ENCODE data around the gene GOLGA1. TPM values are rescaled to one million over a fixed set of nuclear protein-coding genes. Genes with fewer than 3 reads are reported as not detected.

The GOLGA1 gene
- total and polyA plus RNA-seq, 9 of the 15 experiments (the other 6 are each of a cell fraction or from before 2014, with no cell fraction given): 2.9 to 15.9 (median 8.5) TPM

DNA sequence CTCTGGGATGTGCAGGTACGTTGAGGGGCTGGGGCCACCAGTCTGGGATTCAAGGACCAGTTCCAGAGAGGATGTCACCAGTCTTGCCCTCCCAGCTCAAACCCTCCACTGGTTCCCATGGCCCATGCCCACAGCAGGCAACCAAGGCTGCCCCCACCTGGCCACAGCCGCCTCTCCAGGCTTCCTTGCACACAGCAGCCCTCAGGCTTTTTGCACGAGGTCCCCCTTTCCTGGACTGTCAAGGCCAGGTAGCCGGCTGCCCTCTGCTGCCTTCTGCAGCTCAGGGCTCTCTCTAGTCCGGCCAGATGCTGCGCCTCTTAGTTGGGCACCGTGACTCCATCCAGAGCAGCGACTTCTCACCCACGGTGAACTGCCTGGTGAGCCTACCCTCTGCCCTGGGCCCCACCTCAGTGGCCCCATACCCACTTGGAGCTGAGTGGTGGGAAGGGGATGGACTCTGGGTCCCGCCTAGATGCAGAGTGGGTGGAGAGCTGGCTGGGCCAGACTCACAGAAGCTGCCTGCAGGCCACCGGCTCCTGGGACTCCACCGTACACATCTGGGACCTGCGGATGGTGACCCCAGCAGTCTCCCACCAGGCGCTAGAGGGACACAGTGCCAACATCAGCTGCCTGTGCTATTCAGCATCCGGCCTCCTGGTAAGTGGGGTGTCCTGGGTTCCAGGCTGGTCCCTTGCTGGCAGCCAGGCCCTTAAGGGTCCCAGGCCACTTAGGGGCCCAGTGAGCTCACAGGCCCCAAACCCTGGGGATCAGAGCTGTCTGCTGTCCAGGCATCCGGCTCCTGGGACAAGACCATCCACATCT lies 84.7 kb downstream of the GOLGA1 start (continued):
- no peak for TF ChIP-seq ZFP36 (IDR thresholded peaks at IDR 0.05; ENCODE audit: low read depth, low read length, partially characterized antibody)
- peak; percentile 26; the same call in 1 of the 2 replicates for TF ChIP-seq CHD2 (IDR thresholded peaks at IDR 0.05; ENCODE audit: low read depth, low read length)
- TF ChIP-seq MCM7 (IDR thresholded peaks at IDR 0.05): no peak
- TF ChIP-seq, protein P1, sequence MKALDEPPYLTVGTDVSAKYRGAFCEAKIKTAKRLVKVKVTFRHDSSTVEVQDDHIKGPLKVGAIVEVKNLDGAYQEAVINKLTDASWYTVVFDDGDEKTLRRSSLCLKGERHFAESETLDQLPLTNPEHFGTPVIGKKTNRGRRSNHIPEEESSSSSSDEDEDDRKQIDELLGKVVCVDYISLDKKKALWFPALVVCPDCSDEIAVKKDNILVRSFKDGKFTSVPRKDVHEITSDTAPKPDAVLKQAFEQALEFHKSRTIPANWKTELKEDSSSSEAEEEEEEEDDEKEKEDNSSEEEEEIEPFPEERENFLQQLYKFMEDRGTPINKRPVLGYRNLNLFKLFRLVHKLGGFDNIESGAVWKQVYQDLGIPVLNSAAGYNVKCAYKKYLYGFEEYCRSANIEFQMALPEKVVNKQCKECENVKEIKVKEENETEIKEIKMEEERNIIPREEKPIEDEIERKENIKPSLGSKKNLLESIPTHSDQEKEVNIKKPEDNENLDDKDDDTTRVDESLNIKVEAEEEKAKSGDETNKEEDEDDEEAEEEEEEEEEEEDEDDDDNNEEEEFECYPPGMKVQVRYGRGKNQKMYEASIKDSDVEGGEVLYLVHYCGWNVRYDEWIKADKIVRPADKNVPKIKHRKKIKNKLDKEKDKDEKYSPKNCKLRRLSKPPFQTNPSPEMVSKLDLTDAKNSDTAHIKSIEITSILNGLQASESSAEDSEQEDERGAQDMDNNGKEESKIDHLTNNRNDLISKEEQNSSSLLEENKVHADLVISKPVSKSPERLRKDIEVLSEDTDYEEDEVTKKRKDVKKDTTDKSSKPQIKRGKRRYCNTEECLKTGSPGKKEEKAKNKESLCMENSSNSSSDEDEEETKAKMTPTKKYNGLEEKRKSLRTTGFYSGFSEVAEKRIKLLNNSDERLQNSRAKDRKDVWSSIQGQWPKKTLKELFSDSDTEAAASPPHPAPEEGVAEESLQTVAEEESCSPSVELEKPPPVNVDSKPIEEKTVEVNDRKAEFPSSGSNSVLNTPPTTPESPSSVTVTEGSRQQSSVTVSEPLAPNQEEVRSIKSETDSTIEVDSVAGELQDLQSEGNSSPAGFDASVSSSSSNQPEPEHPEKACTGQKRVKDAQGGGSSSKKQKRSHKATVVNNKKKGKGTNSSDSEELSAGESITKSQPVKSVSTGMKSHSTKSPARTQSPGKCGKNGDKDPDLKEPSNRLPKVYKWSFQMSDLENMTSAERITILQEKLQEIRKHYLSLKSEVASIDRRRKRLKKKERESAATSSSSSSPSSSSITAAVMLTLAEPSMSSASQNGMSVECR (CRISPR knock-in tag; IDR thresholded peaks at IDR 0.05): no peak
- TF ChIP-seq, protein P2, sequence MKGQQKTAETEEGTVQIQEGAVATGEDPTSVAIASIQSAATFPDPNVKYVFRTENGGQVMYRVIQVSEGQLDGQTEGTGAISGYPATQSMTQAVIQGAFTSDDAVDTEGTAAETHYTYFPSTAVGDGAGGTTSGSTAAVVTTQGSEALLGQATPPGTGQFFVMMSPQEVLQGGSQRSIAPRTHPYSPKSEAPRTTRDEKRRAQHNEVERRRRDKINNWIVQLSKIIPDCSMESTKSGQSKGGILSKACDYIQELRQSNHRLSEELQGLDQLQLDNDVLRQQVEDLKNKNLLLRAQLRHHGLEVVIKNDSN (CRISPR knock-in tag; IDR thresholded peaks at IDR 0.05): no peak; the same call in 1 of the 2 replicates
- no peak for TF ChIP-seq ZNF146 (CRISPR knock-in tag; IDR thresholded peaks at IDR 0.05; ENCODE audit: unreplicated experiment)
- no peak for TF ChIP-seq TEAD2 (tag; IDR thresholded peaks at IDR 0.05)
- TF ChIP-seq HNRNPL (IDR thresholded peaks at IDR 0.05; ENCODE audit: low read depth, low read length): no peak
- TF ChIP-seq ZC3H11A (IDR thresholded peaks at IDR 0.05; ENCODE audit: low read depth, low read length): no peak
- no peak for TF ChIP-seq ZNF830 (CRISPR knock-in tag; IDR thresholded peaks at IDR 0.05)
- TF ChIP-seq GATA2 (CRISPR knock-in tag; IDR thresholded peaks at IDR 0.05): no peak
- TF ChIP-seq MAFK (IDR thresholded peaks at IDR 0.05; ENCODE audit: low read length): no peak
- no peak for TF ChIP-seq ADNP (tag; IDR thresholded peaks at IDR 0.05)
- TF ChIP-seq, protein P3, sequence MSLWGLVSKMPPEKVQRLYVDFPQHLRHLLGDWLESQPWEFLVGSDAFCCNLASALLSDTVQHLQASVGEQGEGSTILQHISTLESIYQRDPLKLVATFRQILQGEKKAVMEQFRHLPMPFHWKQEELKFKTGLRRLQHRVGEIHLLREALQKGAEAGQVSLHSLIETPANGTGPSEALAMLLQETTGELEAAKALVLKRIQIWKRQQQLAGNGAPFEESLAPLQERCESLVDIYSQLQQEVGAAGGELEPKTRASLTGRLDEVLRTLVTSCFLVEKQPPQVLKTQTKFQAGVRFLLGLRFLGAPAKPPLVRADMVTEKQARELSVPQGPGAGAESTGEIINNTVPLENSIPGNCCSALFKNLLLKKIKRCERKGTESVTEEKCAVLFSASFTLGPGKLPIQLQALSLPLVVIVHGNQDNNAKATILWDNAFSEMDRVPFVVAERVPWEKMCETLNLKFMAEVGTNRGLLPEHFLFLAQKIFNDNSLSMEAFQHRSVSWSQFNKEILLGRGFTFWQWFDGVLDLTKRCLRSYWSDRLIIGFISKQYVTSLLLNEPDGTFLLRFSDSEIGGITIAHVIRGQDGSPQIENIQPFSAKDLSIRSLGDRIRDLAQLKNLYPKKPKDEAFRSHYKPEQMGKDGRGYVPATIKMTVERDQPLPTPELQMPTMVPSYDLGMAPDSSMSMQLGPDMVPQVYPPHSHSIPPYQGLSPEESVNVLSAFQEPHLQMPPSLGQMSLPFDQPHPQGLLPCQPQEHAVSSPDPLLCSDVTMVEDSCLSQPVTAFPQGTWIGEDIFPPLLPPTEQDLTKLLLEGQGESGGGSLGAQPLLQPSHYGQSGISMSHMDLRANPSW (CRISPR knock-in tag; IDR thresholded peaks at IDR 0.05): no peak
- no peak for TF ChIP-seq ZSCAN29 (IDR thresholded peaks at IDR 0.05)
- TF ChIP-seq ZNF134 (CRISPR knock-in tag; conservative IDR thresholded peaks at IDR 0.05): no peak
- TF ChIP-seq, protein P4, sequence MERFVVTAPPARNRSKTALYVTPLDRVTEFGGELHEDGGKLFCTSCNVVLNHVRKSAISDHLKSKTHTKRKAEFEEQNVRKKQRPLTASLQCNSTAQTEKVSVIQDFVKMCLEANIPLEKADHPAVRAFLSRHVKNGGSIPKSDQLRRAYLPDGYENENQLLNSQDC (CRISPR knock-in tag; IDR thresholded peaks at IDR 0.05): no peak
- TF ChIP-seq MYNN (IDR thresholded peaks at IDR 0.05): no peak; the same call in 1 of the 2 replicates
- no peak for TF ChIP-seq MYNN (CRISPR knock-in tag; IDR thresholded peaks at IDR 0.05)
- TF ChIP-seq SREBF2 (CRISPR knock-in tag; IDR thresholded peaks at IDR 0.05): no peak
- TF ChIP-seq, protein P5, sequence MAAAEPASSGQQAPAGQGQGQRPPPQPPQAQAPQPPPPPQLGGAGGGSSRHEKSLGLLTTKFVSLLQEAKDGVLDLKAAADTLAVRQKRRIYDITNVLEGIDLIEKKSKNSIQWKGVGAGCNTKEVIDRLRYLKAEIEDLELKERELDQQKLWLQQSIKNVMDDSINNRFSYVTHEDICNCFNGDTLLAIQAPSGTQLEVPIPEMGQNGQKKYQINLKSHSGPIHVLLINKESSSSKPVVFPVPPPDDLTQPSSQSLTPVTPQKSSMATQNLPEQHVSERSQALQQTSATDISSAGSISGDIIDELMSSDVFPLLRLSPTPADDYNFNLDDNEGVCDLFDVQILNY (CRISPR knock-in tag; IDR thresholded peaks at IDR 0.05): no peak
